NT2/D1 (cell line): ENCODE measurements around the gene SLC40A1.

Experiments
- YY1 ChIP-seq: IDR thresholded peaks from 2 replicates; pipeline ENCODE4 v1.6.1; 2011; ENCODE audit not compliant: insufficient read length, insufficient read depth
- ZNF274 ChIP-seq: IDR thresholded peaks from 2 replicates; pipeline ENCODE4 v1.6.1; 2011; ENCODE audit warnings: mild to moderate bottlenecking, low read depth, low read length

GRCh38 chr2:189517847-189518535 lies 62.6 kb downstream of the SLC40A1 start:
- TF ChIP-seq ZNF274, result no peak
- TF ChIP-seq YY1, result no peak
